ENCODE results near the gene ZNF282. TPM values are rescaled to one million over a fixed set of nuclear protein-coding genes. Genes with fewer than 3 reads are reported as not detected.

Gene ZNF282
- total and polyA plus RNA-seq, 7 experiments from 2014 or later = 0.83 to 36.7 (median 13.3) TPM

- H3K4me3 Mint-ChIP-seq = peak overlapping the region in 7 of 10 donors; percentile 83 to 94 (median 89)
- no peak for ATAC-seq
- POLR2A ChIA-PET = interaction anchor here (0.5 kb wide), 1 partner anchor 336 kb away, joined by 7 read pairs; no protein-coding TSS in a partner anchor
- Histone ChIP-seq H3K36me3 (ENCODE audit: control insufficient read depth in 2 of 3, insufficient read depth in 3 of 3, low read length in 3 of 3) (peaks cover 0 to 44% (median 3%) of the 10 kb centered on the region in 3 experiments), H3K27me3 (ENCODE audit: control insufficient read depth in 2 of 2, insufficient read depth in 2 of 2, low read length in 2 of 2) (no peaks in the 10 kb centered on the region), H3K27ac (ENCODE audit: low read depth, low read length) (no peak overlapping the region), H3K4me1 (ENCODE audit: control insufficient read depth in 2 of 2, insufficient read depth in 2 of 2, low read length in 2 of 2) (peaks cover 6 to 8% of the 10 kb centered on the region in 2 donors), H3K4me3 (ENCODE audit: low read length) (no peak overlapping the region), H3K9me3 (ENCODE audit: control insufficient read depth in 2 of 3, low read length in 3 of 3) (no peaks in the 10 kb centered on the region)
- H3K27me3 Mint-ChIP-seq = no peaks in the 10 kb centered on the region
- CTCF ChIA-PET = interaction anchor here (0.6 kb wide), 1 partner anchor 51 kb away, joined by 3 read pairs; the partner anchor contains the start of gene ZNF398
- no peak for DNase-seq
- peaks cover 18 to 34% (median 27%) of the 10 kb centered on the region in 5 donors for H3K36me3 Mint-ChIP-seq
- H3K4me1 Mint-ChIP-seq = peaks cover 27 to 50% (median 38%) of the 10 kb centered on the region in 7 donors
- peak overlapping the region in 5 of 9 donors; percentile 34 to 87 (median 79) for H3K27ac Mint-ChIP-seq
- intact Hi-C loops (cut with micrococcal nuclease) = loop anchor here (2.0 to 10.0 kb wide), 6 partner anchors 40 to 425 kb away; partner anchors contain the start of genes ZNF746 (in 2 of the 2), ZNF212 (in 1 of the 2) and ZNF425 (in 1 of the 2)
- H3K9me3 Mint-ChIP-seq = no peaks in the 10 kb centered on the region
Measured at GRCh38 chr7:149197675-149198074, 2.3 kb downstream of the ZNF282 start.

DNA sequence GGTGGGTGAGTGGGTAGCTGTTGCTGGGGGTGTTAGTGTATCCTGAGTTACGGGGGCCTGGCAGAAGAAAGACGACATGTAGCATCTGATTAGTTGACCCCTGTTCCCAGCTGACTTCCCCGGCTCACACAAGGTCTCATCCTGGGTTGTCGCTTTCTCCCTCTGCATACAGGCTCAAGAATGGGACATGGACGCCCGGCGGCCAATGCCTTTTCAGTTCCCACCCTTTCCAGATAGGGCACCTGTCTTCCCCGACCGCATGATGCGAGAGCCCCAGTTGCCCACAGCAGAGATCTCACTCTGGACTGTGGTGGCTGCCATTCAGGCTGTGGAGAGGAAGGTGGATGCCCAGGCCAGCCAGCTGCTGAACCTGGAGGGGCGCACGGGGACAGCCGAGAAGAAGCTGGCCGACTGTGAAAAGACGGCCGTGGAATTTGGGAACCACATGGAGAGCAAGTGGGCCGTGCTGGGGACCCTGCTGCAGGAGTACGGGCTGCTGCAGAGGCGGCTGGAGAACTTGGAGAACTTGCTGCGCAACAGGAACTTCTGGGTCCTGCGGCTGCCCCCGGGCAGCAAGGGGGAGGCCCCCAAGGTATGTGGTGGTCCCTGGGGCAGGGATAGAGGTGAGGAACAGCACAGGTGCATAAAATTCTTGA lies 2.9 kb downstream of the ZNF282 start:
- Mint-ChIP-seq H3K27me3 (no peaks in the 10 kb centered on the region), H3K4me3 (peak overlapping the region in 2 of 10 donors; percentile 60 to 83), H3K36me3 (peaks cover 18 to 40% (median 31%) of the 10 kb centered on the region in 5 donors), H3K9me3 (no peaks in the 10 kb centered on the region), H3K4me1 (peaks cover 27 to 53% (median 38%) of the 10 kb centered on the region in 7 donors), H3K27ac (no peak overlapping the region)
- no peaks in the 10 kb centered on the region for H3K9me3 ChIP-seq (ENCODE audit: control insufficient read depth in 2 of 3, low read length in 3 of 3)
- H3K27me3 ChIP-seq (ENCODE audit: control insufficient read depth in 2 of 2, insufficient read depth in 2 of 2, low read length in 2 of 2) = no peaks in the 10 kb centered on the region
- DNase-seq (no peak), ATAC-seq (no peak)
- peaks cover 6 to 8% of the 10 kb centered on the region in 2 donors for H3K4me1 ChIP-seq (ENCODE audit: control insufficient read depth in 2 of 2, insufficient read depth in 2 of 2, low read length in 2 of 2)
- H3K27ac ChIP-seq (ENCODE audit: low read depth, low read length) = no peak overlapping the region
- CTCF ChIA-PET = no interaction called here
- H3K4me3 ChIP-seq (ENCODE audit: low read length) = no peak overlapping the region
- H3K36me3 ChIP-seq (ENCODE audit: control insufficient read depth in 2 of 3, insufficient read depth in 3 of 3, low read length in 3 of 3) = peaks cover 0 to 50% (median 3%) of the 10 kb centered on the region in 3 experiments
- POLR2A ChIA-PET = interaction anchor here (0.5 kb wide), 1 partner anchor 336 kb away, joined by 7 read pairs; no protein-coding TSS in a partner anchor
- intact Hi-C loops (cut with micrococcal nuclease) = loop anchor here (5.0 to 10.0 kb wide), 5 partner anchors 39 to 424 kb away; partner anchors contain the start of genes ZNF746 (in 2 of the 2) and ZNF212 (in 1 of the 2)

- POLR2A ChIA-PET = interaction anchor here (0.6 kb wide), 1 partner anchor 123 kb away, joined by 3 read pairs; no protein-coding TSS in a partner anchor
- peaks cover 18 to 51% (median 39%) of the 10 kb centered on the region in 5 donors for H3K36me3 Mint-ChIP-seq
Measured at GRCh38 chr7:149199234-149199995, 4.1 kb downstream of the ZNF282 start.

GRCh38 chr7:149202831-149203231 lies 7.5 kb downstream of the ZNF282 start:
- Histone ChIP-seq H3K27ac (ENCODE audit: low read depth, low read length) (no peak overlapping the region), H3K9me3 (ENCODE audit: control insufficient read depth in 2 of 3, low read length in 3 of 3) (no peaks in the 10 kb centered on the region), H3K4me3 (ENCODE audit: low read length) (no peak overlapping the region), H3K27me3 (ENCODE audit: control insufficient read depth in 2 of 2, insufficient read depth in 2 of 2, low read length in 2 of 2) (no peaks in the 10 kb centered on the region), H3K4me1 (ENCODE audit: control insufficient read depth in 2 of 2, insufficient read depth in 2 of 2, low read length in 2 of 2) (no peaks in the 10 kb centered on the region), H3K36me3 (ENCODE audit: control insufficient read depth in 2 of 3, insufficient read depth in 3 of 3, low read length in 3 of 3) (peaks cover 0 to 84% (median 8%) of the 10 kb centered on the region in 3 experiments)
- Mint-ChIP-seq H3K27me3 (no peaks in the 10 kb centered on the region), H3K36me3 (peaks cover 29 to 74% (median 56%) of the 10 kb centered on the region in 5 donors), H3K4me1 (peaks cover 14 to 52% (median 27%) of the 10 kb centered on the region in 7 donors), H3K9me3 (no peaks in the 10 kb centered on the region), H3K4me3 (peak overlapping the region in 1 of 10 donors; percentile 85), H3K27ac (peak overlapping the region in 2 of 9 donors; percentile 20 to 97)
- POLR2A ChIA-PET = no interaction called here
- DNase-seq = no peak
- no peak for ATAC-seq
- intact Hi-C loops (cut with micrococcal nuclease) = no loop called here
- CTCF ChIA-PET = no interaction called here

More at GRCh38 chr7:149199234-149199995, 4.1 kb downstream of the ZNF282 start:
- Histone ChIP-seq H3K9me3 (ENCODE audit: control insufficient read depth in 2 of 3, low read length in 3 of 3) (no peaks in the 10 kb centered on the region), H3K36me3 (ENCODE audit: control insufficient read depth in 2 of 3, insufficient read depth in 3 of 3, low read length in 3 of 3) (peaks cover 0 to 61% (median 3%) of the 10 kb centered on the region in 3 experiments), H3K4me1 (ENCODE audit: control insufficient read depth in 2 of 2, insufficient read depth in 2 of 2, low read length in 2 of 2) (peaks cover 6 to 8% of the 10 kb centered on the region in 2 donors), H3K4me3 (ENCODE audit: low read length) (no peak overlapping the region), H3K27ac (ENCODE audit: low read depth, low read length) (no peak overlapping the region), H3K27me3 (ENCODE audit: control insufficient read depth in 2 of 2, insufficient read depth in 2 of 2, low read length in 2 of 2) (no peaks in the 10 kb centered on the region)
- CTCF ChIA-PET = interaction anchor here (0.8 kb wide), 1 partner anchor 9 kb away, joined by 3 read pairs; no protein-coding TSS in a partner anchor
- Mint-ChIP-seq H3K9me3 (no peaks in the 10 kb centered on the region), H3K27me3 (no peaks in the 10 kb centered on the region), H3K27ac (peak overlapping the region in 4 of 9 donors; percentile 20 to 76 (median 40)), H3K4me3 (peak overlapping the region in 4 of 10 donors; percentile 6 to 51 (median 24)), H3K4me1 (peaks cover 30 to 57% (median 40%) of the 10 kb centered on the region in 7 donors)
- intact Hi-C loops (cut with micrococcal nuclease) = loop anchor here (5.0 to 10.0 kb wide), 5 partner anchors 38 to 423 kb away; partner anchors contain the start of genes ZNF746 (in 2 of the 2) and ZNF212 (in 1 of the 2)
- ATAC-seq (no peak), DNase-seq (no peak)

DNA sequence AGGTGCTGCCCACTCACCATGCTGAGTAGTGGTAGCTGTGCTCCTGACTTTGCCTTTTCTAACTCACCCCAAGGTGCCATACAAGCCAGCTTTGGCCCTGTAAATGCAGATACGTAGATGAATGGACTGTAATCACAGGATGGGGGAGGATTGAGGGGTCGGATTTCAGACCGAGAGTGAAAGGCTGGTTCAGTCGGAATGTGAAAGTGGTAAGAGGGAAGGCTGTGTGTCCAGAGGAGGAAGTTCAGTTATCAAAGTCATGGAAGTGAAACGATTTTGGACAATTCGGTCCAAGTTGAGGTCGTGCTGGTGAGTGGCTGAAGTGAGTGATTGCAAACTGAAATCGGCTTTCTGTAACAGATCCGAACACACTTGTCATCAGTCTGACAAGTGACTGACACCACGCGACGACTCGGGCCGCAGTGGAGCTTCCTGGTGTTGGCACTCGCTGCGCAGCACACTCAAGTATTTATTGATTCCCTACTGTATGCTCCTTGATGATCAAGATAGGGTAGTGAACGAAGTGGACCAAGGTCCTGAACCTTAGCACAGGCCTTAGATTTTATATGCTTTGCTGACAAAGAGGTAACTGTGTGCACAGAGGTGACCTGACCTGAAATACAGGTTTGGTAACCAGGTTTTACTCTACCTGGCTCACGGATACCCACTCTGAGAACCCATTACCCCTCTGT lies 10.5 kb downstream of the ZNF282 start:
- Mint-ChIP-seq H3K36me3 (peaks cover 19 to 64% (median 35%) of the 10 kb centered on the region in 5 donors), H3K4me1 (peaks cover 4 to 44% (median 12%) of the 10 kb centered on the region in 7 donors), H3K9me3 (no peaks in the 10 kb centered on the region), H3K27me3 (no peaks in the 10 kb centered on the region), H3K4me3 (no peak overlapping the region), H3K27ac (peak overlapping the region in 1 of 9 donors; percentile 46)
- ChIA-PET CTCF (interaction anchor here (1.1 kb wide), 1 partner anchor 8 kb away, joined by 3 read pairs; no protein-coding TSS in a partner anchor), POLR2A (no interaction called here)
- Histone ChIP-seq H3K36me3 (ENCODE audit: control insufficient read depth in 2 of 3, insufficient read depth in 3 of 3, low read length in 3 of 3) (peaks cover 0 to 73% (median 8%) of the 10 kb centered on the region in 3 experiments), H3K27me3 (ENCODE audit: control insufficient read depth in 2 of 2, insufficient read depth in 2 of 2, low read length in 2 of 2) (no peaks in the 10 kb centered on the region), H3K27ac (ENCODE audit: low read depth, low read length) (no peak overlapping the region), H3K4me3 (ENCODE audit: low read length) (no peak overlapping the region), H3K9me3 (ENCODE audit: control insufficient read depth in 2 of 3, low read length in 3 of 3) (no peaks in the 10 kb centered on the region), H3K4me1 (ENCODE audit: control insufficient read depth in 2 of 2, insufficient read depth in 2 of 2, low read length in 2 of 2) (no peaks in the 10 kb centered on the region)
- ATAC-seq (no peak), DNase-seq (no peak)
- intact Hi-C loops (cut with micrococcal nuclease) = no loop called here
